HEK293T (cell line): ENCODE measurements around the gene SCAF8.

ENCODE experiments used
- ARNT ChIP-seq: fragments of 450-650 bp; IDR thresholded peaks from 2 replicates; pipeline ENCODE4 v1.6.1; 2017; ENCODE audit warnings: mild to moderate bottlenecking
- BHLHE40 ChIP-seq: fragments of 450-650 bp; IDR thresholded peaks from 2 replicates; pipeline ENCODE4 v1.6.1; 2016; ENCODE audit warnings: mild to moderate bottlenecking, moderate library complexity, borderline replicate concordance
- CTBP1 ChIP-seq: fragments of 450-650 bp; IDR thresholded peaks from 2 replicates; pipeline ENCODE4 v1.6.1; 2016; ENCODE audit warnings: borderline replicate concordance
- ELF4 ChIP-seq: fragments of 450-650 bp; IDR thresholded peaks from 2 replicates; pipeline ENCODE4 v1.6.1; 2017; ENCODE audit warnings: antibody characterized with exemption
- FOXA1 ChIP-seq: fragments of 450-650 bp; IDR thresholded peaks from 2 replicates; pipeline ENCODE4 v1.6.1; 2016; ENCODE audit warnings: mild to moderate bottlenecking
- FOXM1 ChIP-seq: fragments of 450-650 bp; IDR thresholded peaks from 2 replicates; pipeline ENCODE4 v1.6.1; 2017; ENCODE audit warnings: mild to moderate bottlenecking, borderline replicate concordance
- HDGF ChIP-seq: fragments of 450-650 bp; IDR thresholded peaks from 2 replicates; pipeline ENCODE4 v1.6.1; 2017; ENCODE audit warnings: antibody characterized with exemption, borderline replicate concordance
- LEF1 ChIP-seq: fragments of 450-650 bp; IDR thresholded peaks from 2 replicates; pipeline ENCODE4 v1.6.1; 2017; ENCODE audit warnings: mild to moderate bottlenecking, borderline replicate concordance
- NFRKB ChIP-seq: fragments of 450-650 bp; IDR thresholded peaks from 2 replicates; pipeline ENCODE4 v1.6.1; 2016; ENCODE audit warnings: mild to moderate bottlenecking, moderate library complexity
- TARDBP ChIP-seq: fragments of 450-650 bp; IDR thresholded peaks from 2 replicates; pipeline ENCODE4 v1.6.1; 2016

DNA sequence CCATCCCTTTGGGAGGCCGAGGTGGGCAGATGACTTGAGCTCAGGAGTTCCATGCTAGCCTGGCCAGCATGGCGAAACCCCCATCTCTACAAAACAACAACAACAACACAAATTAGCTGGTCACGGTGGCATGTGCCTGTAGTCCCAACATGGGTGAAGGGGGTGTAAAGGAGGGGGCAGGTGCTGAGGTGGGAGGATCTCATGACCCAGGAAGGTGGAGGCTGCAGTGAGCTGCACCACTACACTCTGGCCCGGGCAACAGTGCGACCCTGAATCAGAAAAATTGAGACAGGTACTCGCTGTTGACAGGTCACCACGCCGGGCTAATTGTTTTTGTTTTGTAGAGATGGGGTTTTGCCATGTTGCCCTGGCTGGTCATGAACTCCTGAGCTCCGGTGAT is 4.2 kb downstream of the SCAF8 start:
- TF ChIP-seq FOXM1: no peak
- no peak for TF ChIP-seq NFRKB
- TF ChIP-seq ELF4: no peak
- no peak for TF ChIP-seq TARDBP
- TF ChIP-seq CTBP1: no peak
- no peak for TF ChIP-seq HDGF
- TF ChIP-seq ARNT: no peak
- no peak for TF ChIP-seq LEF1
- TF ChIP-seq FOXA1: no peak
- no peak for TF ChIP-seq BHLHE40
